ENCODE data around the gene LCE3B. TPM values are rescaled to one million over a fixed set of nuclear protein-coding genes. Genes with fewer than 3 reads are reported as not detected.
A peak's percentile ranks its signal among the peaks of the same experiment; 100 is the strongest.

Gene LCE3B
- total RNA-seq, 1 donor from 2014 or later, result not detected

DNA sequence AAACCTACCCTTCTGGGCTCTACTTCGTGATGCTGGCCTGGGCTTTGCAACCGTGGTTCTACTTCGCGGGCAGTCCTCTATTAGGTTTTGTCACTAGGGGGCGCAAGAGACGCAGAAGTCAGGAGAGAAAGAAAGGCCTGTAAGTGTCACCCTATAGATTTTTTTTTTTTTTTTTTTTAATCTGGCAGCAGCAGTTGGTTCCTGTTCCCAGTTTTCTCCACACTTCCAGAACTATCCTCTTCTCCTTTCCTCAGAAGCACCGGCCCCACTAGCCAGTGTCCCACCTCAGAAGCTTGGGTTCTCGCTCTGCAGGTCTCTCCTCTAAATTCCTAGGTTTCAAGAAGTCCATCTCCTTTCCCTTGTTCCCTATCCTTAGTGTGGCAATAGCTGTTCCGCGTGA lies 40.5 kb downstream of the LCE3B start:
- intact Hi-C loops (cut with DNase I), result no loop called here
- H3K27me3 ChIP-seq, result no peaks in the 10 kb centered on the region

DNA sequence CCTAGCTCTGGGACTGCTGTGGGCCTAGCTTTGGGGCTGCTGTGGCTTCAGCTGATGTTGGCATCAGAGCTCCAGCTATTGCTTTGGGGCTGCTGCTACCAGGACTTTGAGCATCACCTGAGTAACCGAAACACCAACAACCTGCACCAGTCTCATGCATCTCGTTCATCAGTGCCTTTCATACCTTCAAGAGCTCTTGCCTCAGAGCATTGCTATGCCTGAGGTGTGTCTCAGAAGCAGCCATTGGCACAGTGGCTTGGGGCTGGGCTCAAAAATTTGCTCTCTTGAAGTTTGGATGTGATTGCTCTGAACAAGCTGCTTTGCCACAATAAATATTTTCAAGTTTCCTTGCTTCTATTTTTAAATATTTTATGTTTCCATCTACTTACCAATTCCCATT lies 42.8 kb downstream of the LCE3B start:
- DNase-seq (ENCODE audit: extremely low spot score in 2 of 2), result no peak
- intact Hi-C loops (cut with DNase I), result no loop called here
- Histone ChIP-seq H3K36me3 (no peaks in the 10 kb centered on the region), H3K27ac (no peak overlapping the region), H3K4me3 (no peak overlapping the region), H3K4me1 (no peaks in the 10 kb centered on the region), H3K27me3 (no peaks in the 10 kb centered on the region), H3K9me3 (no peaks in the 10 kb centered on the region)
- TF ChIP-seq POLR2AphosphoS5 (IDR thresholded peaks at IDR 0.05; ENCODE audit: insufficient read depth in 1 of 2, low read depth in 1 of 2) (no peak), POLR2A (IDR thresholded peaks at IDR 0.05) (no peak)
- TF ChIP-seq, protein P1, sequence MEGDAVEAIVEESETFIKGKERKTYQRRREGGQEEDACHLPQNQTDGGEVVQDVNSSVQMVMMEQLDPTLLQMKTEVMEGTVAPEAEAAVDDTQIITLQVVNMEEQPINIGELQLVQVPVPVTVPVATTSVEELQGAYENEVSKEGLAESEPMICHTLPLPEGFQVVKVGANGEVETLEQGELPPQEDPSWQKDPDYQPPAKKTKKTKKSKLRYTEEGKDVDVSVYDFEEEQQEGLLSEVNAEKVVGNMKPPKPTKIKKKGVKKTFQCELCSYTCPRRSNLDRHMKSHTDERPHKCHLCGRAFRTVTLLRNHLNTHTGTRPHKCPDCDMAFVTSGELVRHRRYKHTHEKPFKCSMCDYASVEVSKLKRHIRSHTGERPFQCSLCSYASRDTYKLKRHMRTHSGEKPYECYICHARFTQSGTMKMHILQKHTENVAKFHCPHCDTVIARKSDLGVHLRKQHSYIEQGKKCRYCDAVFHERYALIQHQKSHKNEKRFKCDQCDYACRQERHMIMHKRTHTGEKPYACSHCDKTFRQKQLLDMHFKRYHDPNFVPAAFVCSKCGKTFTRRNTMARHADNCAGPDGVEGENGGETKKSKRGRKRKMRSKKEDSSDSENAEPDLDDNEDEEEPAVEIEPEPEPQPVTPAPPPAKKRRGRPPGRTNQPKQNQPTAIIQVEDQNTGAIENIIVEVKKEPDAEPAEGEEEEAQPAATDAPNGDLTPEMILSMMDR (IDR thresholded peaks at IDR 0.05), result no peak

More for the DNA sequence above, 40.5 kb downstream of the LCE3B start:
- no peaks in the 10 kb centered on the region for H3K9me3 ChIP-seq
- no peak for DNase-seq (ENCODE audit: extremely low spot score in 2 of 2)
- no peaks in the 10 kb centered on the region for H3K36me3 ChIP-seq
- TF ChIP-seq, protein P1 (IDR thresholded peaks at IDR 0.05), result peak in 1 of 3 experiments; percentile 30
- TF ChIP-seq POLR2A (IDR thresholded peaks at IDR 0.05) (no peak), POLR2AphosphoS5 (IDR thresholded peaks at IDR 0.05; ENCODE audit: insufficient read depth in 1 of 2, low read depth in 1 of 2) (no peak)
- H3K4me1 ChIP-seq, result no peaks in the 10 kb centered on the region
- no peak overlapping the region for H3K27ac ChIP-seq
- no peak overlapping the region for H3K4me3 ChIP-seq

DNA sequence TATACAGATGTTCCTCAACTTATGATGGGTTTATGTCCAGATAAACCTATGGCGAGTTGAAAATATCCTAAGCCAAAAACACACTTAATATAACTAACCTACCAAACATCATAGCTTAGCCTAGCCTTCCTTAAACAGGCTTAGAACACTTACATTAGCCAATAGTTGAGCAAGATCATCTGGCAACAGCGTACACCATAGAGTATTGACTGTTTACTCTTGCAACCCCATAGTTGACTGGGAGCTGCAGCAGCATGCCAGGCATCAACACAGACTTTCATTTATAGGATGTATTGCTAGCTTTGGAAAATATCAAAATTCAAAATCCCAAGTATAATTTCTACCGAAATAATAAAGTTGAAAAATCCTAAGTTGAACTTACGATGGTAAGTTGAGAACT lies 44.1 kb downstream of the LCE3B start:
- DNase-seq (ENCODE audit: extremely low spot score in 2 of 2), result no peak
- Histone ChIP-seq H3K27ac (no peak overlapping the region), H3K4me3 (no peak overlapping the region), H3K27me3 (no peaks in the 10 kb centered on the region), H3K4me1 (no peaks in the 10 kb centered on the region), H3K36me3 (no peaks in the 10 kb centered on the region), H3K9me3 (no peaks in the 10 kb centered on the region)
- intact Hi-C loops (cut with DNase I), result no loop called here
- TF ChIP-seq, protein P1 (IDR thresholded peaks at IDR 0.05), result no peak
- no peak for TF ChIP-seq POLR2A (IDR thresholded peaks at IDR 0.05)
- no peak for TF ChIP-seq POLR2AphosphoS5 (IDR thresholded peaks at IDR 0.05; ENCODE audit: insufficient read depth in 1 of 2, low read depth in 1 of 2)

DNA sequence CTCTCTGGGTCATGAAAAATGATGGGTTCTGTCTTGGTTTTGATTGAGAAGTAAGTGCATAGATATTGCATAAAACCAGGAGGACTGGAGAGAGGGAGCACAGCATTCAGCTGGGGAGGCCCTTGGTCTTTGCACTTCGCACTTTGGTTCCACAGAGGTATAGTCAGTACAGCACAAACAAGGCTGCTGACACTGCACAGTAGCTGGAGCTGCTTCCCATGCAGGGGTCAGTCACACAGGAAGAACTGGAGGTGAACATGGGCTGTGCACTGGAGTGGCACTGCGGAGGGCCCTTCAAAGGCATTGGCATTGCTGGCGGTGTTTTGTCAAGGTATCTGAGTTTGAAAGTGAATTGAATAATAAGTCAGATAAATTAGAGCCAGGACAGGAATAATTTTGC lies 45.0 kb downstream of the LCE3B start:
- no peaks in the 10 kb centered on the region for H3K9me3 ChIP-seq
- no peaks in the 10 kb centered on the region for H3K36me3 ChIP-seq
- H3K27ac ChIP-seq, result no peak overlapping the region
- no peaks in the 10 kb centered on the region for H3K4me1 ChIP-seq
- intact Hi-C loops (cut with DNase I), result no loop called here
- no peak for DNase-seq (ENCODE audit: extremely low spot score in 2 of 2)
- H3K4me3 ChIP-seq, result no peak overlapping the region
- H3K27me3 ChIP-seq, result no peaks in the 10 kb centered on the region
- TF ChIP-seq POLR2AphosphoS5 (IDR thresholded peaks at IDR 0.05; ENCODE audit: insufficient read depth in 1 of 2, low read depth in 1 of 2) (no peak), POLR2A (IDR thresholded peaks at IDR 0.05) (no peak)
- TF ChIP-seq, protein P1 (IDR thresholded peaks at IDR 0.05), result no peak

DNA sequence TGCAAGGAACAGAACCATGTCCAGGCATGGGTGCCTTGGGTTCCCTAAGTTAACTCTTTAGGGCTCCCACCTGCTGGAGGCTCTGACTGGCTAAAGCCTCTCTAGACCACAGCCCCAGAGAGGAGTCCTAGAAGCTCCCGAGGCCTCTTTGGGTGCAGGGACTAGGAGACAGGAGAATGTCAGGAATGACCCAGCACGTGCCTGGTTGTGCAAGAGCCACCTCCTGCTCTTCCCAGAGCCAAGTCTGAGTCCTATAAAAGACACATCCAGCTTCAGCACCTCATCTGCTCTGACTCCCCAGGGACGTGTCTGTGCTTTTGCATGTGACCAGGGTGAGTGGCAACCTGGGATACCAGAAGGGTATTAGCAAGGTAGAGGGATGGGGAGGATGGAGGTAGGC lies 49.5 kb downstream of the LCE3B start, which contains the start of gene LCE2D:
Gene LCE2D (plus strand): TSS at position 283 of the 400 bp plus-strand sequence. CDS start 726 bp downstream, outside the sequence.
- Histone ChIP-seq H3K4me1 (no peaks in the 10 kb centered on the region), H3K9me3 (no peaks in the 10 kb centered on the region), H3K27ac (no peak within 1 kb of the TSS), H3K27me3 (no peaks in the 10 kb centered on the region), H3K36me3 (no peaks in the 10 kb centered on the region), H3K4me3 (no peak within 1 kb of the TSS)
- DNase-seq (ENCODE audit: extremely low spot score in 2 of 2), result no peak
- TF ChIP-seq, protein P1 (IDR thresholded peaks at IDR 0.05), result no peak
- TF ChIP-seq POLR2AphosphoS5 (IDR thresholded peaks at IDR 0.05; ENCODE audit: insufficient read depth in 1 of 2, low read depth in 1 of 2) (no peak), POLR2A (IDR thresholded peaks at IDR 0.05) (no peak)
- intact Hi-C loops (cut with DNase I), result no loop called here

Small RNA genes lying within 50 kb of the gene (small RNA-seq; reads per million reads assigned to genes)
- gene LCE3A (not detected), gene LCE3B (not detected)

Other genes with a start within 250 kb of the LCE3B start
- 349 TPM for gene CRNN, start 199.5 kb upstream of the LCE3B start, total RNA-seq
- not detected for gene LCE5A, start 103.0 kb upstream of the LCE3B start, total RNA-seq
- 182 TPM for gene CRCT1, start 99.3 kb upstream of the LCE3B start, total RNA-seq
- 2.2 TPM for gene LCE3E, start 47.0 kb upstream of the LCE3B start, total RNA-seq
- 57.5 TPM for gene LCE3D, start 33.3 kb upstream of the LCE3B start, total RNA-seq
- not detected for gene LCE3C, start 13.6 kb upstream of the LCE3B start, total RNA-seq
- not detected for gene LCE3A, start 9.3 kb downstream of the LCE3B start, total RNA-seq
- not detected for gene LCE2D, start 49.6 kb downstream of the LCE3B start, total RNA-seq
- not detected for gene LCE2C, start 61.5 kb downstream of the LCE3B start, total RNA-seq
- gene LCE2B, start 72.3 kb downstream of the LCE3B start, total RNA-seq, result not detected
- gene LCE2A, start 84.5 kb downstream of the LCE3B start, total RNA-seq, result not detected
- not detected for gene LCE4A, start 94.3 kb downstream of the LCE3B start, total RNA-seq
- 1.2 TPM for gene KPRP, start 144.2 kb downstream of the LCE3B start, total RNA-seq
- not detected for gene LCE1F, start 161.3 kb downstream of the LCE3B start, total RNA-seq
- not detected for gene LCE1E, start 172.4 kb downstream of the LCE3B start, total RNA-seq
- gene LCE1D, start 182.9 kb downstream of the LCE3B start, total RNA-seq, result not detected
- gene LCE1C, start 192.8 kb downstream of the LCE3B start, total RNA-seq, result not detected
- gene LCE1B, start 198.2 kb downstream of the LCE3B start, total RNA-seq, result not detected
- not detected for gene LCE1A, start 213.7 kb downstream of the LCE3B start, total RNA-seq
- gene LCE6A, start 229.0 kb downstream of the LCE3B start, total RNA-seq, result not detected
- gene LCE7A, start 246.2 kb downstream of the LCE3B start, total RNA-seq, result not detected